Activated CD8-positive, alpha-beta memory T cell treated with anti-CD3 and anti-CD28 coated beads, Interleukin-2, amount 50 U/mL, for 4 hours (primary cell): ENCODE results near the gene POMGNT1.

Source experiments
- DNase-seq: peaks from one replicate; pipeline ENCODE4 v3.0.0-alpha.2; 2020

The POMGNT1 gene

DNA sequence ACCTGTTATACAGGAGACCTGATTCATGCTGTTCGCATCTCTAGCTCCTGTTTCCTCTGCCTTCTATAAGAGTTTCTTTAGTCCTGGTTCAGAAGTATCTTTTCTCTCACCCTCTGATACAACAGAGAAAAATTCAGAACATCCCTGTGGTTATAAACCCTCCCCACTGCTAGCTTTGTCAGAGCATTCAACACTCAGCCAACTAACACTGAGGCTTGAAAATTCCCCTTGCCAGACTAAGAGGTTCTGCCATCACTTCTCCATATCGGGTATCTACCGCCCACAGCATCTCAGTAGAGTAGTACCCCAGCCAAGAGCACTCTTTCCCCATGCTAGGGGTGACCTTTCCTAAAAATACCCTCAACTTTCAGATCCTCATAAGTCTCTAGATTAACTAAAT lies 46.2 kb downstream of the POMGNT1 start:
- no peak for DNase-seq

DNA sequence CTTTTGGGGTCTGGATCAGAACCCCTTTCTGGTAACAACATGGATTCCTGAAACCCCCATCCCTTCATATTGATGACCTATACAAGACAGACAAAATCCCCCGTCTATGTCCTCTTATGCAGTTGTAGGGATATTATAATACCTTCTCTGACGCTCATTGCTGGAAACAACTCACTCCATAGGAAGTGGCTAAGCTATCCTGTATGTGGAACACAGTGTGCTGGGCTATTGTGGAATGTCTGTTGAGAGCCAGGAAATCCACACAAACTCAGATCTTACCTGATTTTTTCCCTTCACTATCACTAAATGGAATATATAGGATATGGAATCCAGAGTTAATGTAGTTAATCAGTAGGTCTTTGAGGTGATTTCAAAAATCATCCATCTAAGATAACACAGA lies 48.1 kb downstream of the POMGNT1 start:
- no peak for DNase-seq

DNA sequence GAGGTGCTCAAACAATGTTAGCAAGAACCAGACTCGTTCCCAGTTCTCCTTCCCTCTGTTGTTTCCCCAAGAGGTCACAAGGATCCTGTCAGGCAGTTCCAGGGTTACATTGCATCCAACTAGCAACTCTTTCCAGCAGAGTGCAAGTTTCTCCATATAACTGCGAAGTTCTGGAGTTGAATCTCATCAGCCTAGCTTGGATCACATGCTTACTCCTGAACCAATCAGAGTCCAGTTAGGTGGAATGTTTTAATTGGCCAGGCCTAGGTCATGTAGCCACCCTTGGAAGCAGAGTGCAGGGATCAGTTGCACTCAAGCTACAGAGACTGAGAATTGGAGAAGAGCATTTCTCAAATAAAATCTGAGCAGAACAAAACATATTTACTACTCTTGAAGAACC lies 49.9 kb downstream of the POMGNT1 start:
- no peak for DNase-seq
